H9 (cell line): ENCODE results near the gene MLLT3. TPM values are rescaled to one million over a fixed set of nuclear protein-coding genes. Genes with fewer than 3 reads are reported as not detected.

Source experiments
- DNase-seq: peaks from one replicate; pipeline ENCODE4 v3.0.0-alpha.2; 2017
- H2AFZ ChIP-seq: one replicate; pipeline ENCODE4 v1.6.1; 2013; ENCODE audit warnings: mild to moderate bottlenecking, low read length, control low read depth, moderate library complexity
- H2AK5ac ChIP-seq: 2 replicates; pipeline ENCODE4 v1.6.1; 2013; ENCODE audit warnings: low read length, control low read depth, mixed read lengths; ENCODE audit not compliant: insufficient read length
- H2BK120ac ChIP-seq: one replicate; pipeline ENCODE4 v1.6.1; 2013; ENCODE audit warnings: low read depth, mild to moderate bottlenecking, low read length, control low read depth, inconsistent platforms; ENCODE audit not compliant: poor library complexity, severe bottlenecking
- H2BK12ac ChIP-seq: 2 replicates; pipeline ENCODE4 v1.6.1; 2013; ENCODE audit warnings: low read length, control low read depth, mixed read lengths, low read depth; ENCODE audit not compliant: insufficient read length
- H2BK15ac ChIP-seq: 2 replicates; pipeline ENCODE4 v1.6.1; 2013; ENCODE audit warnings: low read depth, low read length, control low read depth
- H2BK20ac ChIP-seq: one replicate; pipeline ENCODE4 v1.6.1; 2013; ENCODE audit warnings: low read depth, mild to moderate bottlenecking, low read length, control low read depth, inconsistent platforms; ENCODE audit not compliant: poor library complexity, severe bottlenecking
- H2BK5ac ChIP-seq: 2 replicates; pipeline ENCODE4 v1.6.1; 2013; ENCODE audit warnings: low read length, control low read depth, mixed read lengths; ENCODE audit not compliant: insufficient read length
- H3K14ac ChIP-seq: 2 replicates; pipeline ENCODE4 v1.6.1; 2013; ENCODE audit warnings: low read length, control low read depth; ENCODE audit not compliant: insufficient read depth
- H3K18ac ChIP-seq: 2 replicates; pipeline ENCODE4 v1.6.1; 2013; ENCODE audit warnings: low read depth, mild to moderate bottlenecking, mixed read lengths, low read length, control low read depth; ENCODE audit not compliant: insufficient read length
- H3K23ac ChIP-seq: 2 replicates; pipeline ENCODE4 v1.6.1; 2013; ENCODE audit warnings: low read length, control low read depth, mixed read lengths, low read depth; ENCODE audit not compliant: insufficient read length
- H3K23me2 ChIP-seq: 2 replicates; pipeline ENCODE4 v1.6.1; 2013; ENCODE audit warnings: low read depth, mild to moderate bottlenecking, mixed read lengths, low read length, control low read depth; ENCODE audit not compliant: insufficient read length, poor library complexity, severe bottlenecking
- H3K27ac ChIP-seq: 2 replicates; pipeline ENCODE4 v1.5.1; 2013; ENCODE audit warnings: low read length, control low read depth, mixed read lengths, low read depth; ENCODE audit not compliant: insufficient read length
- H3K27me3 ChIP-seq: 2 replicates; pipeline ENCODE4 v1.6.1; 2013; ENCODE audit warnings: low read length, control low read depth, inconsistent platforms; ENCODE audit not compliant: insufficient read depth
- H3K4ac ChIP-seq: 2 replicates; pipeline ENCODE4 v1.6.1; 2013; ENCODE audit warnings: low read depth, mild to moderate bottlenecking, control low read depth, inconsistent platforms, low read length, moderate library complexity
- H3K4me1 ChIP-seq: 2 replicates; pipeline ENCODE4 v1.6.1; 2013; ENCODE audit warnings: low read length, control low read depth, inconsistent platforms; ENCODE audit not compliant: insufficient read depth
- H3K4me2 ChIP-seq: 2 replicates; pipeline ENCODE4 v1.6.1; 2013; ENCODE audit warnings: low read length, control low read depth, mixed read lengths; ENCODE audit not compliant: insufficient read length, insufficient read depth
- H3K56ac ChIP-seq: 2 replicates; pipeline ENCODE4 v1.6.1; 2013; ENCODE audit warnings: low read depth, mild to moderate bottlenecking, mixed read lengths, low read length, control low read depth; ENCODE audit not compliant: insufficient read length
- H3K79me1 ChIP-seq: 2 replicates; pipeline ENCODE4 v1.6.1; 2013; ENCODE audit warnings: low read depth, mild to moderate bottlenecking, moderate library complexity, low read length, control low read depth, inconsistent platforms; ENCODE audit not compliant: insufficient read depth, poor library complexity, severe bottlenecking
- H3K79me2 ChIP-seq: 2 replicates; pipeline ENCODE4 v1.6.1; 2013; ENCODE audit warnings: low read length, control low read depth, inconsistent platforms; ENCODE audit not compliant: insufficient read depth
- H3K9ac ChIP-seq: 2 replicates; pipeline ENCODE4 v1.6.1; 2013; ENCODE audit warnings: low read length, control low read depth, mixed read lengths; ENCODE audit not compliant: insufficient read length; ENCODE audit errors: extremely low read depth
- H3K9me3 ChIP-seq: one replicate; pipeline ENCODE4 v1.6.1; 2013; ENCODE audit warnings: low read depth, low read length, inconsistent platforms; ENCODE audit not compliant: control insufficient read depth
- H3T11ph ChIP-seq: one replicate; pipeline ENCODE4 v1.6.1; 2013; ENCODE audit warnings: mild to moderate bottlenecking, low read length, control low read depth, inconsistent platforms
- H4K20me1 ChIP-seq: one replicate; pipeline ENCODE4 v1.6.1; 2013; ENCODE audit not compliant: control insufficient read depth, insufficient read length, insufficient read depth
- H4K5ac ChIP-seq: 2 replicates; pipeline ENCODE4 v1.6.1; 2013; ENCODE audit warnings: low read depth, mild to moderate bottlenecking, mixed read lengths, low read length, control low read depth; ENCODE audit not compliant: insufficient read length
- H4K8ac ChIP-seq: replicated peaks from 2 replicates; pipeline ENCODE4 v1.6.1; 2013; ENCODE audit warnings: low read length, control low read depth, mixed read lengths, low read depth; ENCODE audit not compliant: insufficient read length
- H4K91ac ChIP-seq: 2 replicates; pipeline ENCODE4 v1.6.1; 2013; ENCODE audit warnings: low read depth, mild to moderate bottlenecking, moderate library complexity, mixed read lengths, low read length, control low read depth; ENCODE audit not compliant: insufficient read length
- H3K27ac Mint-ChIP-seq, 3 experiments: 2 replicates in 2 of 3; 3 replicates in 1 of 3; pipeline ENCODE4 v1.8.0; 2020 to 2021; ENCODE audit warnings: mixed read lengths in 3 of 3, mild to moderate bottlenecking in 1 of 3, moderate library complexity in 1 of 3
- H3K27me3 Mint-ChIP-seq: 2 replicates; pipeline ENCODE4 v1.8.0; 2021; ENCODE audit warnings: low read depth, mild to moderate bottlenecking, moderate library complexity, mixed read lengths
- H3K36me3 Mint-ChIP-seq, 3 experiments: 2 replicates in 2 of 3; 3 replicates in 1 of 3; pipeline ENCODE4 v1.8.0; 2020 to 2021; ENCODE audit warnings: low read depth in 3 of 3, mixed read lengths in 3 of 3; ENCODE audit not compliant: insufficient read depth in 1 of 3
- H3K4me1 Mint-ChIP-seq, 2 experiments: 2 replicates each; pipeline ENCODE4 v1.8.0; 2020; ENCODE audit warnings: mixed read lengths in 2 of 2
- H3K4me3 Mint-ChIP-seq, 2 experiments: 2 replicates in 1 of 2; 3 replicates in 1 of 2; pipeline ENCODE4 v1.8.0; 2020 to 2021; ENCODE audit warnings: mild to moderate bottlenecking in 2 of 2, mixed read lengths in 2 of 2, moderate library complexity in 1 of 2
- H3K9me3 Mint-ChIP-seq, 2 experiments: 2 replicates in 1 of 2; 3 replicates in 1 of 2; pipeline ENCODE4 v1.8.0; 2020; ENCODE audit warnings: mild to moderate bottlenecking in 2 of 2, mixed read lengths in 2 of 2, moderate library complexity in 1 of 2
- WGBS: extraction: QIAGEN DNeasy Blood & Tissue Kit; methylation state at CpG from one replicate; pipeline ENCODE4 v1.1.7; 2013; ENCODE audit warnings: missing lambda C conversion rate, low lambda C conversion rate, mixed read lengths; ENCODE audit not compliant: insufficient read length; ENCODE audit errors: extremely low coverage; 5-methylcytosine and 5-hydroxymethylcytosine counted together
- total RNA-seq: library from RNA; stranded (reverse); gene quantifications from 2 replicates; pipeline ENCODE4 v1.2.1, GENCODE V29; 2021
- TF ChIP-seq, protein P1 (sequence below): fragments of 200-600 bp; sonication (generic); conservative IDR thresholded peaks from 3 replicates; pipeline ENCODE4 v1.8.0; 2021; ENCODE audit warnings: antibody characterized with exemption, mild to moderate bottlenecking

Gene MLLT3
- total RNA-seq, 1 experiment from 2014 or later, result 3.9 TPM

GRCh38 chr9:20505574-20505973, 116.7 kb downstream of the MLLT3 start:
- H3K27ac Mint-ChIP-seq, result no peak overlapping the region

More at GRCh38 chr9:20505574-20505973, 116.7 kb downstream of the MLLT3 start:
- no CpG with 5 or more reads among the region's 5 CpGs for WGBS
- no peaks in the 10 kb centered on the region for H3K79me1 ChIP-seq
- H2BK15ac ChIP-seq, result no peak overlapping the region
- no peaks in the 10 kb centered on the region for H3K9me3 Mint-ChIP-seq
- H3K4me1 ChIP-seq, result no peaks in the 10 kb centered on the region
- no peak overlapping the region for H2BK5ac ChIP-seq
- H3K27ac ChIP-seq, result no peak overlapping the region
- H3T11ph ChIP-seq, result no peak overlapping the region
- H3K27me3 Mint-ChIP-seq, result no peaks in the 10 kb centered on the region
- H3K79me2 ChIP-seq, result no peaks in the 10 kb centered on the region
- H3K36me3 Mint-ChIP-seq, result peaks cover 0 to 4% (median 0%) of the 10 kb centered on the region in 3 experiments; a peak in 2 of 7 replicates
- peaks cover 0 to 4% of the 10 kb centered on the region in 2 experiments; a peak in 2 of 4 replicates for H3K4me1 Mint-ChIP-seq
- no peak overlapping the region for H3K23ac ChIP-seq
- H2BK120ac ChIP-seq, result no peak overlapping the region
- H4K20me1 ChIP-seq, result no peaks in the 10 kb centered on the region
- H4K8ac ChIP-seq, result peak overlapping the region; percentile 27
- H3K9me3 ChIP-seq, result no peaks in the 10 kb centered on the region
- no peak overlapping the region for H2BK12ac ChIP-seq
- DNase-seq, result no peak
- no peak overlapping the region for H3K9ac ChIP-seq
- TF ChIP-seq, protein P1, sequence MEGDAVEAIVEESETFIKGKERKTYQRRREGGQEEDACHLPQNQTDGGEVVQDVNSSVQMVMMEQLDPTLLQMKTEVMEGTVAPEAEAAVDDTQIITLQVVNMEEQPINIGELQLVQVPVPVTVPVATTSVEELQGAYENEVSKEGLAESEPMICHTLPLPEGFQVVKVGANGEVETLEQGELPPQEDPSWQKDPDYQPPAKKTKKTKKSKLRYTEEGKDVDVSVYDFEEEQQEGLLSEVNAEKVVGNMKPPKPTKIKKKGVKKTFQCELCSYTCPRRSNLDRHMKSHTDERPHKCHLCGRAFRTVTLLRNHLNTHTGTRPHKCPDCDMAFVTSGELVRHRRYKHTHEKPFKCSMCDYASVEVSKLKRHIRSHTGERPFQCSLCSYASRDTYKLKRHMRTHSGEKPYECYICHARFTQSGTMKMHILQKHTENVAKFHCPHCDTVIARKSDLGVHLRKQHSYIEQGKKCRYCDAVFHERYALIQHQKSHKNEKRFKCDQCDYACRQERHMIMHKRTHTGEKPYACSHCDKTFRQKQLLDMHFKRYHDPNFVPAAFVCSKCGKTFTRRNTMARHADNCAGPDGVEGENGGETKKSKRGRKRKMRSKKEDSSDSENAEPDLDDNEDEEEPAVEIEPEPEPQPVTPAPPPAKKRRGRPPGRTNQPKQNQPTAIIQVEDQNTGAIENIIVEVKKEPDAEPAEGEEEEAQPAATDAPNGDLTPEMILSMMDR, result no peak
- no peak overlapping the region for H2BK20ac ChIP-seq
- H4K5ac ChIP-seq, result no peak overlapping the region
- H3K56ac ChIP-seq, result no peak overlapping the region
- no peak overlapping the region for H3K18ac ChIP-seq
- H3K14ac ChIP-seq, result no peak overlapping the region
- no peak overlapping the region for H2AK5ac ChIP-seq
- H3K4me3 Mint-ChIP-seq, result no peak overlapping the region
- H2AFZ ChIP-seq, result no peak overlapping the region
- no peaks in the 10 kb centered on the region for H3K23me2 ChIP-seq
- no peak overlapping the region for H3K4ac ChIP-seq
- no peaks in the 10 kb centered on the region for H3K27me3 ChIP-seq
- H3K4me2 ChIP-seq, result no peak overlapping the region
- no peak overlapping the region for H4K91ac ChIP-seq
